ENCODE data around the gene ASCL4.

GRCh38 chr12:107735763-107736162 is 38.7 kb upstream of the ASCL4 start:
- TF ChIP-seq CEBPB (IDR thresholded peaks at IDR 0.05; ENCODE audit: low read depth, low read length) (no peak), EP300 (IDR thresholded peaks at IDR 0.05; ENCODE audit: borderline replicate concordance in 1 of 2, low read depth in 2 of 2, low read length in 2 of 2) (no peak), CTCF (IDR thresholded peaks at IDR 0.05; ENCODE audit: control extremely low read depth in 1 of 3, insufficient read depth in 1 of 3, low read depth in 1 of 3, low read length in 3 of 3) (no peak), HDAC6 (IDR thresholded peaks at IDR 0.05; ENCODE audit: low read depth, low read length) (no peak), MAX (IDR thresholded peaks at IDR 0.05) (no peak), GABPA (IDR thresholded peaks at IDR 0.05; ENCODE audit: borderline replicate concordance, insufficient read depth, low read length) (no peak), POLR2A (IDR thresholded peaks at IDR 0.05; ENCODE audit: control extremely low read depth in 1 of 2, low read depth in 2 of 2, low read length in 2 of 2) (no peak), POLR2AphosphoS5 (IDR thresholded peaks at IDR 0.05; ENCODE audit: low read depth, low read length) (no peak), SIRT6 (IDR thresholded peaks at IDR 0.05; ENCODE audit: low read length) (no peak), SAP30 (IDR thresholded peaks at IDR 0.05; ENCODE audit: insufficient read depth, insufficient replicate concordance, low read length) (no peak), RAD21 (IDR thresholded peaks at IDR 0.05 in 1 of 2, conservative IDR thresholded peaks at IDR 0.05 in 1 of 2; ENCODE audit: low read depth in 2 of 2, low read length in 2 of 2) (no peak)

All from H1 (cell line).